Measurements from ENCODE around the gene ARHGAP28. TPM values are rescaled to one million over a fixed set of nuclear protein-coding genes. Genes with fewer than 3 reads are reported as not detected.

The ARHGAP28 gene
- total RNA-seq, 6 donors from 2014 or later, result 4.1 to 18.9 (median 11.3) TPM

DNA sequence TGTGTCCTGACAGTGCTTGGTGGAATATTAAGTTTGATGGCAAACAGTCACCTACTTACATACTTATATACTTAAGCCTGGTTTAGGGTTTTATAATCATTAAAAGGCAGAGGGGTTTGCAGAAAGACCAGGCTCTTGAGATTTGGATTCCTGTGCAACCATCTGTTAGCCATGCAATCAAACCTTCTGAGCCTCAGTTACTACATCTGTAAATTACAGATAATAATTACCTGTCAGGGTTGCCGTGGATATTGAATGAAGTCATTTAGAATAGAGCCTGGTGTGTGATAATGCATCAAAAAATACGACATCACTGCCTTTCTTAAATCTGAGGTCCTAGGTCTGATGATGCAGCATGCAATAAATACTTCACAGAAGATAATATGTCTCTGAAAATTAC, 152.9 kb downstream of the ARHGAP28 start:
- WGBS, 2 donors, result 92% methylated on average over 2 of the region's 2 CpGs

DNA sequence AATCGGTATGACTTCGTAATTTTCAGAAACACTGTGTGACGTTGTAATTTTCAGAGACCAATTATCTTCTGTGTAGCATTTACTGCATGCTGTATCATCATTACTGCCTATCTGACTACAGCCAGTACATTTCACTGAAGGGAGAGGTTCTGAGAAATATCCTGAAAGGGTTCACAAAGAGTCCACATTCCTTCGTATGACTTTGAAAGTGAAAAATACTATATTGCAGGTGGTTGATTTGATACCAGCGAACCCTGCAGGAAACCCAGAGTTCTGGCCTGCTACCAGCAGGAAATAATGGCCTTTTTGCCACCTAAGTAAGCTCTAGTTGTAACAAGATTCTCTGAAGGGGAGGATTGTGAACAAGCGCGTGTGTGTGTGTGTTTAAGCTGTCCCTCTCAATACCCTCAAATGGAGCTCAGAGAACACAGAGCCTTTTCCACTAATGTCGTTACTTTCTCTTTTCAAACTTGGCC, 155.5 kb downstream of the ARHGAP28 start:
- WGBS, 2 donors, result 69 to 72% methylated on average over 8 of the region's 8 CpGs
- no peak for DNase-seq
- peak in 1 of 2 donors; percentile 41 for ATAC-seq (ENCODE audit: low FRiP score in 2 of 2)
- H3K27me3 ChIP-seq, result no peaks in the 10 kb centered on the region
- peaks cover 0 to 5% (median 0%) of the 10 kb centered on the region in 4 donors for H3K36me3 ChIP-seq
- H3K9me3 ChIP-seq, result no peaks in the 10 kb centered on the region
- H3K4me1 ChIP-seq, result no peaks in the 10 kb centered on the region
- TF ChIP-seq, protein P1, sequence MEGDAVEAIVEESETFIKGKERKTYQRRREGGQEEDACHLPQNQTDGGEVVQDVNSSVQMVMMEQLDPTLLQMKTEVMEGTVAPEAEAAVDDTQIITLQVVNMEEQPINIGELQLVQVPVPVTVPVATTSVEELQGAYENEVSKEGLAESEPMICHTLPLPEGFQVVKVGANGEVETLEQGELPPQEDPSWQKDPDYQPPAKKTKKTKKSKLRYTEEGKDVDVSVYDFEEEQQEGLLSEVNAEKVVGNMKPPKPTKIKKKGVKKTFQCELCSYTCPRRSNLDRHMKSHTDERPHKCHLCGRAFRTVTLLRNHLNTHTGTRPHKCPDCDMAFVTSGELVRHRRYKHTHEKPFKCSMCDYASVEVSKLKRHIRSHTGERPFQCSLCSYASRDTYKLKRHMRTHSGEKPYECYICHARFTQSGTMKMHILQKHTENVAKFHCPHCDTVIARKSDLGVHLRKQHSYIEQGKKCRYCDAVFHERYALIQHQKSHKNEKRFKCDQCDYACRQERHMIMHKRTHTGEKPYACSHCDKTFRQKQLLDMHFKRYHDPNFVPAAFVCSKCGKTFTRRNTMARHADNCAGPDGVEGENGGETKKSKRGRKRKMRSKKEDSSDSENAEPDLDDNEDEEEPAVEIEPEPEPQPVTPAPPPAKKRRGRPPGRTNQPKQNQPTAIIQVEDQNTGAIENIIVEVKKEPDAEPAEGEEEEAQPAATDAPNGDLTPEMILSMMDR (IDR thresholded peaks at IDR 0.05), result no peak
- TF ChIP-seq POLR2A (IDR thresholded peaks at IDR 0.05), result no peak
- peak overlapping the region in 3 of 4 donors; percentile 16 to 40 (median 35) for H3K27ac ChIP-seq
- H3K4me3 ChIP-seq, result no peak overlapping the region

More for the DNA sequence above, 152.9 kb downstream of the ARHGAP28 start:
- TF ChIP-seq, protein P1 (IDR thresholded peaks at IDR 0.05), result no peak
- TF ChIP-seq EP300 (IDR thresholded peaks at IDR 0.05) (no peak), POLR2AphosphoS5 (IDR thresholded peaks at IDR 0.05) (no peak), POLR2A (IDR thresholded peaks at IDR 0.05) (no peak)
- Histone ChIP-seq H3K27me3 (no peaks in the 10 kb centered on the region), H3K4me3 (no peak overlapping the region), H3K4me1 (no peaks in the 10 kb centered on the region), H3K27ac (no peak overlapping the region), H3K36me3 (peaks cover 0 to 5% (median 0%) of the 10 kb centered on the region in 4 donors), H3K9me3 (no peaks in the 10 kb centered on the region)
- DNase-seq, result no peak
- ATAC-seq (ENCODE audit: low FRiP score in 2 of 2), result no peak

DNA sequence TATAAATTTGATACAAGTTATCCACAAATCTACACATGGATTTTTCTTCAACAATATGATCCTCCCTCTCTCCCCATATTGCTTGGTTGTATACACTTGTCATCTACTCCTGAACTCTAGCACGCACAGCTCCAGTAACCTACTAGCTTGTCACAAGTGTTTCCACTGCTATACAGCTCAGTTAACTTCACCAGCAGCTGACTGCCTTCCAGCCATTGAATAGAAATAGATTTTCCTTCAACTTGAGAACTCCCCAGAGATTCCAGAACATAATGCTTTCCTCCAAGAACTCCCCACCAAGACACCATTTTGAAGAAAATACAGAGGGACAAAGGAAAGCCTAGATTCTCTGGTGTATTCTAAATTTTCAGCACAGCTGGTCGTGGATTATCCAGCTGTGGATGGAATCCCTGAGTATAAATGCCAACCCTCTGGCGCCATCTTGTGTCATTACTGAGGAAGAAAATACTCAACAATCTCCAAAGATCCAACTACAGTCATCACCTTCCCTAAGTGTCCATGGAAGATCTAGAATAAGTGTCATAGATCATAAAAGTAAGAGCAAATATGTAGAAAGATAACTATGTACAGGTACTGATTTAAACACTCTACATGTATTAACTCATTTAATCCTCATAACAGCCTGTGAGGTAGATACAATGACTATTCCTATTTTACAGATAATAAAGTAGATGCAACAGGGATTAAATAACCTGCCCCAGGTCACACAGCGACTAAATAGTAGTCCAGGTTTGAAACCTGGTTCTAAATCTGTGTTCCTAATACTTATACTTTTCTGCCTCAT, 156.7 kb downstream of the ARHGAP28 start:
- Histone ChIP-seq H3K27me3 (no peaks in the 10 kb centered on the region), H3K4me1 (no peaks in the 10 kb centered on the region), H3K36me3 (peaks cover 0 to 5% (median 0%) of the 10 kb centered on the region in 4 donors), H3K4me3 (no peak overlapping the region), H3K27ac (no peak overlapping the region), H3K9me3 (no peaks in the 10 kb centered on the region)
- DNase-seq (peak in 1 of 2 donors; percentile 33), ATAC-seq (ENCODE audit: low FRiP score in 2 of 2) (peak; percentile 40 to 82)
- WGBS, 2 donors, result 27% methylated on average over 4 of the region's 4 CpGs
- no peak for TF ChIP-seq POLR2A (IDR thresholded peaks at IDR 0.05)
- no peak for TF ChIP-seq EP300 (IDR thresholded peaks at IDR 0.05)
- TF ChIP-seq POLR2AphosphoS5 (IDR thresholded peaks at IDR 0.05), result no peak
- TF ChIP-seq, protein P1 (IDR thresholded peaks at IDR 0.05), result peak; percentile 41 to 75 (median 62)

DNA sequence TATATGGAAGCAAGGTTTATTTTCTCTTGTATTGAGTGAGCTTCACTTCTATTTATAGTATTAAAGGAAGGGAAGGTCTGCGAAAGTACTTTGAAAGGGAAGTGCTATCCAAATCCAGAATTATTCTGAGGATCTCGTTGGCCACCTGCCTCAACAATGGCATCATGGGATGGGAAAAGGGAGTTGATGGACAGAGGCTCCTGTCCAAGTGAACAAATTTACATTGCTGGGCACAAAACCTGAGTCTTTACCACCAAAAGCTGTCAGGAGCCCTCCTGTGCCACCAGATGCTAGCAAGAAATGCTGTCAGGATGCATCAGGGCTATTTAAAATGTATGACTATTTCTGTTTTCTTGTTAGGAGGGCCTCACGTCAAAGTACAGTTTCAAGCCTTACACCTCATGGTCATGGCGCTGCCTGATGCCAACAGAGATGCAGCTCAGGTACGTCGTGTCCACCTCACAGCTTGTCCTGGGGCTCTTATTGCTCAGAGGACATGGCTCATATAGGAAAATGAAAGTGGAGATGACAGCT, 157.3 kb downstream of the ARHGAP28 start:
- WGBS, 2 donors, result 74 to 78% methylated on average over 6 of the region's 6 CpGs
- Histone ChIP-seq H3K36me3 (peaks cover 0 to 5% (median 0%) of the 10 kb centered on the region in 4 donors), H3K4me1 (no peaks in the 10 kb centered on the region), H3K27me3 (no peaks in the 10 kb centered on the region), H3K27ac (no peak overlapping the region), H3K4me3 (no peak overlapping the region), H3K9me3 (no peaks in the 10 kb centered on the region)
- no peak for ATAC-seq (ENCODE audit: low FRiP score in 2 of 2)
- DNase-seq, result no peak
- TF ChIP-seq, protein P1 (IDR thresholded peaks at IDR 0.05), result no peak
- TF ChIP-seq POLR2AphosphoS5 (IDR thresholded peaks at IDR 0.05) (no peak), POLR2A (IDR thresholded peaks at IDR 0.05) (no peak), EP300 (IDR thresholded peaks at IDR 0.05) (no peak)

All from upper lobe of left lung (tissue), 6 donors.